Activated CD4-positive, alpha-beta T cell treated with anti-CD3 and anti-CD28 coated beads for 36 hours (primary cell): ENCODE results near the gene TNNT1. TPM values are rescaled to one million over a fixed set of nuclear protein-coding genes. Genes with fewer than 3 reads are reported as not detected.
"Not testable (repeated sequence)": the region's sequence is repeated elsewhere in the genome, so short reads cannot be mapped to it uniquely, and the experiment has no call there.

Experiments
- ATAC-seq: fragments of 200-7000 bp; cut with Tn5 transposase; one replicate; pipeline ENCODE4 v1.10.0; 2021; ENCODE audit warnings: mild to moderate bottlenecking, moderate library complexity
- CTCF ChIA-PET: fragments of 350-600 bp; sonication (Branson Sonifier 250); formaldehyde crosslinking; loops from one replicate; lab custom pipeline; 2021; ENCODE audit warnings: antibody characterized with exemption; lab: Charles Lee
- POLR2A ChIA-PET: fragments of 350-600 bp; sonication (Branson Sonifier 250); formaldehyde crosslinking; loops from one replicate; lab custom pipeline; 2021; ENCODE audit warnings: antibody characterized with exemption, inconsistent platforms; lab: Charles Lee
- DNase-seq: peaks from one replicate; pipeline ENCODE4 v3.0.0-alpha.2; 2020
- H3K27ac Mint-ChIP-seq: one replicate; pipeline ENCODE4 v1.8.0; 2021; ENCODE audit warnings: mixed read lengths
- H3K27me3 Mint-ChIP-seq: one replicate; pipeline ENCODE4 v1.8.0; 2021; ENCODE audit warnings: mixed read lengths
- H3K36me3 Mint-ChIP-seq: one replicate; pipeline ENCODE4 v1.8.0; 2021; ENCODE audit warnings: low read depth, mixed read lengths
- H3K4me1 Mint-ChIP-seq: one replicate; pipeline ENCODE4 v1.8.0; 2021; ENCODE audit warnings: mixed read lengths
- H3K4me3 Mint-ChIP-seq: one replicate; pipeline ENCODE4 v1.8.0; 2021; ENCODE audit warnings: mild to moderate bottlenecking, moderate library complexity, mixed read lengths
- H3K9me3 Mint-ChIP-seq: one replicate; pipeline ENCODE4 v1.8.0; 2021; ENCODE audit warnings: low read depth, mixed read lengths
- intact Hi-C, 2 experiments: fragments of 100-400 bp; cut with DNase I in 1 of 2; cut with micrococcal nuclease in 1 of 2; formaldehyde crosslinking; loops; one replicate each; pipeline versions ENCODE4 v1.14.2 to v1.15.1; 2022 to 2024; cut with DNase I, micrococcal nuclease
- total RNA-seq, 2 experiments: library from RNA; stranded (reverse); gene quantifications; one replicate each; pipeline ENCODE4 v1.2.3, GENCODE V29; 2021

Gene TNNT1
- total RNA-seq, 2 experiments from 2014 or later = 0.47 to 0.50 TPM

GRCh38 chr19:55111238-55111831 lies 37.7 kb downstream of the TNNT1 start:
- Mint-ChIP-seq H3K36me3 (peaks cover 29% of the 10 kb centered on the region), H3K4me1 (peaks cover 16% of the 10 kb centered on the region), H3K4me3 (no peak overlapping the region), H3K9me3 (no peaks in the 10 kb centered on the region), H3K27me3 (no peaks in the 10 kb centered on the region), H3K27ac (no peak overlapping the region)
- intact Hi-C loops = loop anchor here in 1 of 2 experiments (10.0 kb wide), 1 partner anchor 1013 kb away; the partner anchor contains the start of gene ZNF787
- ATAC-seq (no peak), DNase-seq (no peak)
- POLR2A ChIA-PET = no interaction called here
- CTCF ChIA-PET = interaction anchor here (0.8 kb wide), 1 partner anchor 77 kb away, joined by 3 read pairs; no protein-coding TSS in a partner anchor

- Mint-ChIP-seq H3K4me3 (no peak overlapping the region), H3K36me3 (peaks cover 26% of the 10 kb centered on the region), H3K9me3 (no peaks in the 10 kb centered on the region), H3K27me3 (no peaks in the 10 kb centered on the region), H3K27ac (no peak overlapping the region), H3K4me1 (peaks cover 3% of the 10 kb centered on the region)
- no peak for ATAC-seq
- POLR2A ChIA-PET = no interaction called here
- CTCF ChIA-PET = no interaction called here
- no peak for DNase-seq
- intact Hi-C loops = loop anchor here in 1 of 2 experiments (10.0 kb wide), 1 partner anchor 1015 kb away; the partner anchor contains the start of gene ZNF787
Observed at GRCh38 chr19:55109527-55110291, 39.3 kb downstream of the TNNT1 start.

- POLR2A ChIA-PET, H3K4me1 Mint-ChIP-seq, H3K9me3 Mint-ChIP-seq, DNase-seq, H3K27me3 Mint-ChIP-seq, ATAC-seq, H3K4me3 Mint-ChIP-seq, H3K27ac Mint-ChIP-seq, CTCF ChIA-PET, intact Hi-C loops: not testable (repeated sequence)
- peaks cover 37% of the 10 kb centered on the region for H3K36me3 Mint-ChIP-seq
Observed at GRCh38 chr19:55107252-55107651, 41.8 kb downstream of the TNNT1 start.

- no peak for ATAC-seq
- intact Hi-C loops = no loop called here
- no peaks in the 10 kb centered on the region for H3K9me3 Mint-ChIP-seq
- ChIA-PET CTCF (no interaction called here), POLR2A (no interaction called here)
- H3K27ac Mint-ChIP-seq = no peak overlapping the region
- H3K4me3 Mint-ChIP-seq = no peak overlapping the region
- H3K4me1 Mint-ChIP-seq = peaks cover 3% of the 10 kb centered on the region
- H3K36me3 Mint-ChIP-seq = peaks cover 39% of the 10 kb centered on the region
- no peaks in the 10 kb centered on the region for H3K27me3 Mint-ChIP-seq
- DNase-seq = no peak
Observed at GRCh38 chr19:55106591-55106990, 42.4 kb downstream of the TNNT1 start.

GRCh38 chr19:55105237-55105636 lies 43.8 kb downstream of the TNNT1 start:
- H3K9me3 Mint-ChIP-seq = no peaks in the 10 kb centered on the region
- ChIA-PET POLR2A (no interaction called here), CTCF (interaction anchor here (0.5 kb wide), 1 partner anchor 708 kb away, joined by 3 read pairs; no protein-coding TSS in a partner anchor)
- no peak overlapping the region for H3K27ac Mint-ChIP-seq
- intact Hi-C loops = no loop called here
- peaks cover 41% of the 10 kb centered on the region for H3K36me3 Mint-ChIP-seq
- H3K27me3 Mint-ChIP-seq = no peaks in the 10 kb centered on the region
- H3K4me3 Mint-ChIP-seq = no peak overlapping the region
- ATAC-seq (no peak), DNase-seq (no peak)
- peaks cover 3% of the 10 kb centered on the region for H3K4me1 Mint-ChIP-seq

GRCh38 chr19:55103190-55103589 lies 45.8 kb downstream of the TNNT1 start:
- DNase-seq (no peak), ATAC-seq (no peak)
- Mint-ChIP-seq H3K27ac (no peak overlapping the region), H3K9me3 (no peaks in the 10 kb centered on the region), H3K36me3 (peaks cover 33% of the 10 kb centered on the region), H3K27me3 (no peaks in the 10 kb centered on the region), H3K4me3 (no peak overlapping the region), H3K4me1 (no peaks in the 10 kb centered on the region)
- POLR2A ChIA-PET = no interaction called here
- intact Hi-C loops = no loop called here
- CTCF ChIA-PET = interaction anchor here (1.1 kb wide), 1 partner anchor 398 kb away, joined by 4 read pairs; no protein-coding TSS in a partner anchor

- CTCF ChIA-PET = interaction anchor here (0.6 kb wide), 1 partner anchor 29 kb away, joined by 3 read pairs; no protein-coding TSS in a partner anchor
- peaks cover 22% of the 10 kb centered on the region for H3K36me3 Mint-ChIP-seq
Observed at GRCh38 chr19:55101261-55101660, 47.7 kb downstream of the TNNT1 start.

GRCh38 chr19:55099557-55100506 lies 49.2 kb downstream of the TNNT1 start:
- CTCF ChIA-PET = interaction anchor here (0.7 kb wide), 1 partner anchor 47 kb away, joined by 4 read pairs; no protein-coding TSS in a partner anchor
- intact Hi-C loops = no loop called here
- H3K9me3 Mint-ChIP-seq = no peaks in the 10 kb centered on the region
- ATAC-seq (no peak), DNase-seq (no peak)
- peaks cover 24% of the 10 kb centered on the region for H3K36me3 Mint-ChIP-seq
- H3K27me3 Mint-ChIP-seq = no peaks in the 10 kb centered on the region
- POLR2A ChIA-PET = no interaction called here
- no peak overlapping the region for H3K4me3 Mint-ChIP-seq
- H3K27ac Mint-ChIP-seq = no peak overlapping the region
- no peaks in the 10 kb centered on the region for H3K4me1 Mint-ChIP-seq

More at GRCh38 chr19:55101261-55101660, 47.7 kb downstream of the TNNT1 start:
- H3K27ac Mint-ChIP-seq = no peak overlapping the region
- intact Hi-C loops = no loop called here
- no peaks in the 10 kb centered on the region for H3K27me3 Mint-ChIP-seq
- no peak overlapping the region for H3K4me3 Mint-ChIP-seq
- POLR2A ChIA-PET = no interaction called here
- H3K4me1 Mint-ChIP-seq = no peaks in the 10 kb centered on the region
- H3K9me3 Mint-ChIP-seq = no peaks in the 10 kb centered on the region
- DNase-seq (no peak), ATAC-seq (no peak)

- intact Hi-C loops = no loop called here
- no peak overlapping the region for H3K27ac Mint-ChIP-seq
- no peak overlapping the region for H3K4me3 Mint-ChIP-seq
- ChIA-PET POLR2A (no interaction called here), CTCF (no interaction called here)
- no peaks in the 10 kb centered on the region for H3K27me3 Mint-ChIP-seq
- H3K36me3 Mint-ChIP-seq = peaks cover 27% of the 10 kb centered on the region
- no peaks in the 10 kb centered on the region for H3K4me1 Mint-ChIP-seq
- H3K9me3 Mint-ChIP-seq = no peaks in the 10 kb centered on the region
- no peak for DNase-seq
- no peak for ATAC-seq
Observed at GRCh38 chr19:55098716-55099556, 50.1 kb downstream of the TNNT1 start.

- CTCF ChIA-PET = interaction anchor here (0.7 kb wide), 1 partner anchor 632 kb away, joined by 3 read pairs; no protein-coding TSS in a partner anchor
- POLR2A ChIA-PET = no interaction called here
- DNase-seq (no peak), ATAC-seq (no peak)
- Mint-ChIP-seq H3K36me3 (peaks cover 22% of the 10 kb centered on the region), H3K27ac (no peak overlapping the region), H3K4me1 (no peaks in the 10 kb centered on the region), H3K9me3 (no peaks in the 10 kb centered on the region), H3K27me3 (no peaks in the 10 kb centered on the region), H3K4me3 (no peak overlapping the region)
- intact Hi-C loops = no loop called here
Observed at GRCh38 chr19:55097864-55098715, 50.9 kb downstream of the TNNT1 start.
